Measurements from ENCODE around the gene SLC6A3.
"Not testable (repeated sequence)": the region's sequence is repeated elsewhere in the genome, so short reads cannot be mapped to it uniquely, and the experiment has no call there.

The SLC6A3 gene

DNA sequence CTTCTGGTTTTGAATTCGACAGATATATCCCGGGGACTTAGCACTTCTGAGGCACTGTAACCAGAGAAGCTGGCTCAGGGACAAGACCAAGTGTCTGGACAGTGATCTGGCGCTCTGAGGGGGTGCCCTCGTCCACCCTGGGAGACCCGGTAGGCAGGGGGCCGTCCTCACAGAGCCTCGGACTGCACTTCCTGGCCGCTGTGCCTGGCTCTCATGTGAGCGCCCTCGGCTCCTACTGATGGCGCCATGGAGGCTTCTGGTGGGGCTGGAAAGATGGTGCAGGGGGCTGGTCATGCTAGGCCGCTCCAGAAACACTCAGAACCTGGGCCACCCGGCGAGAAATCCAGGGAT lies 18.8 kb upstream of the SLC6A3 start:
- DNase-seq (ENCODE audit: insufficient read length, low spot score) = no peak
- TF ChIP-seq POLR2A (IDR thresholded peaks at IDR 0.05; ENCODE audit: low read depth, low read length) = no peak
- no peak for FAIRE-seq

GRCh38 chr5:1463326-1464095 lies 18.3 kb upstream of the SLC6A3 start:
- DNase-seq (ENCODE audit: insufficient read length, low spot score) = no peak
- no peak for FAIRE-seq

DNA sequence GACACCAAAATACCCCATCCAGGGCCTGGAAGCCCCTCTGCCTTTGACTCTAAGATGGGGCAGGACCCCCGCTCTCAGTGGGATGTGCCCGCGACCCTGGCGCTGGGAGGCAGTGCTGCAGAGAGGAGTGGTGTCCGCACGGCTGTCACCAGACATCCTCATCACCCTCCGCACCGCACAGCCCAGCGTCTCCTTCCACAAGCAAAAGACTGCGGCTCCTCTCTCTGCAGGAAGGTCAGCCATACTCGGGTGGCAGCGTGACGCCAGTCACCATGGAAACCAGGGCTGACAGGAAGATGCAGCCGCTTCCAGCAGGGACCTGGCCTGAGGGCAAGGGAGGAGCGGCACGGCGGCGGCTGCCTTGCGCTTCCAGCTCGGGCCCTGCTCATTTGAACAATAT lies 17.1 kb upstream of the SLC6A3 start:
- TF ChIP-seq POLR2A (IDR thresholded peaks at IDR 0.05; ENCODE audit: low read depth, low read length) = no peak
- DNase-seq (ENCODE audit: insufficient read length, low spot score) (no peak), FAIRE-seq (no peak)

More at GRCh38 chr5:1463326-1464095, 18.3 kb upstream of the SLC6A3 start:
- TF ChIP-seq POLR2A (IDR thresholded peaks at IDR 0.05; ENCODE audit: low read depth, low read length) = no peak

- TF ChIP-seq POLR2A (IDR thresholded peaks at IDR 0.05; ENCODE audit: low read depth, low read length) = no peak
- DNase-seq (ENCODE audit: insufficient read length, low spot score) = no peak
- FAIRE-seq = no peak
These were observed 16.2 kb upstream of the SLC6A3 start for GRCh38 chr5:1461396-1461795.

DNA sequence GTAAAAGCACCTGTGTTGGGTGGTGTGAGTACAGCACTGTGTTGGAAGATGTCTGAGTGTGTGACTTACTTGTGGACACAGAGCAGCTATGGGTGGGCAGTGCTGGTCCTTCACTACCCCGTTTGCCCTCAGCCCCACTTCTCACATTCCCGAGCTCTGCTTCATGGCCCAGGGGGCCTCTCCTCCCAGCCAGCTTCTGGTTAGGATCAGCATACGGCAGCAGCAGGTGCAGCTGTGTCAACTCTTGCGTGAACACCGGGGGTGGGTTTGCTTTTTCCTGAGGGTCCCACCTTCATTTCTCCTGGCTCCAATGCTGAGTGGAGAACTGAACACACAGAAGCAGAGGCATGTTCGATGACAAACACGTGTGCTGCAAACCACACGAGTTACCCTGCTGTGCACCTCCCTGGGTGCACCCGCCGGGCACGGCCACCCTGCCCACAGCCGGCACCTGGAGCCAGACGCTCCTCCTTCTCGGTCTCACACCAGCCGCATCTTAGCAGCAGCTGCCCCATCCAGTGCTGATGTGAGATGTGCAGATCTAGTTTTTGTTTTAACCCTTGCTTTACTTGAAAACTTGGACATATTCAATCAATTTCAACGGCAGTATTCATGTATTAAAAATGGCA lies 14.9 kb upstream of the SLC6A3 start:
- TF ChIP-seq POLR2A (IDR thresholded peaks at IDR 0.05; ENCODE audit: low read depth, low read length) = no peak
- no peak for DNase-seq (ENCODE audit: insufficient read length, low spot score)
- no peak for FAIRE-seq

- not testable (repeated sequence) for FAIRE-seq; DNase-seq (ENCODE audit: insufficient read length, low spot score)
These were observed 14.2 kb upstream of the SLC6A3 start for GRCh38 chr5:1459435-1459834.

- FAIRE-seq = not testable (repeated sequence)
These were observed 11.1 kb upstream of the SLC6A3 start for GRCh38 chr5:1456110-1456881.

GRCh38 chr5:1453613-1454012 lies 8.4 kb upstream of the SLC6A3 start:
- no peak for DNase-seq (ENCODE audit: insufficient read length, low spot score)
- no peak for TF ChIP-seq POLR2A (IDR thresholded peaks at IDR 0.05; ENCODE audit: low read depth, low read length)
- no peak for FAIRE-seq

More at GRCh38 chr5:1456110-1456881, 11.1 kb upstream of the SLC6A3 start:
- DNase-seq (ENCODE audit: insufficient read length, low spot score) = not testable (repeated sequence)

DNA sequence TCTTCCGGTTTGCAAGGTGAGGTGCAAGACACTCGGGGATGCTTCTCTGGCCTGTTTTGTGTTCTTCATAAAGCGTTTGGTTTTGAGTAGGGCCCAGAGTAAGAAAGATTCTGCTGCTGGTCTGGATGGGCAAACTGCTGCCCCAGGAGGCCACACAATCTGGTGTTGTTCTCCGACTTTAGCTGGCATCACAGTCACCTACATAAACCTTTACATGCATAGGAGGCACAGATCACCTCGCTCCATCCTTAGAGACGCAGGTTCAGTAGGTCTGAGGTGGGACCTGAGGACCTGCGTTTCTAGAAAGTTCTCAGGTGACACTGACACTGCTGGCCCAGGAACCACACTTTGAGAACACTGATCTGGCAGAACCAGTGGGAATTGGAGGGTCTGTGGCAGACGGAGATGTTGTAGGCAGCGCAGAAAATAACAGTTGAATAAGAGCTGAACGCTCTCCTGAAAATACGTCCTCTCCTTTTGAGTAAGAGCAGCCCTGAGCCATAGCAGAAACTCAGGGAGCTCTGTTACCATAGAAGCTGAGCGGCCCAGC lies 3.9 kb upstream of the SLC6A3 start:
- TF ChIP-seq POLR2A (IDR thresholded peaks at IDR 0.05; ENCODE audit: low read depth, low read length) = no peak
- DNase-seq (ENCODE audit: insufficient read length, low spot score) (no peak), FAIRE-seq (no peak)

GRCh38 chr5:1448511-1449011 lies 3.3 kb upstream of the SLC6A3 start:
- no peak for DNase-seq (ENCODE audit: insufficient read length, low spot score)
- no peak for FAIRE-seq
- no peak for TF ChIP-seq POLR2A (IDR thresholded peaks at IDR 0.05; ENCODE audit: low read depth, low read length)

GRCh38 chr5:1447671-1448361 lies 2.6 kb upstream of the SLC6A3 start:
- no peak for TF ChIP-seq POLR2A (IDR thresholded peaks at IDR 0.05; ENCODE audit: low read depth, low read length)
- DNase-seq (ENCODE audit: insufficient read length, low spot score) (no peak), FAIRE-seq (no peak)

DNA sequence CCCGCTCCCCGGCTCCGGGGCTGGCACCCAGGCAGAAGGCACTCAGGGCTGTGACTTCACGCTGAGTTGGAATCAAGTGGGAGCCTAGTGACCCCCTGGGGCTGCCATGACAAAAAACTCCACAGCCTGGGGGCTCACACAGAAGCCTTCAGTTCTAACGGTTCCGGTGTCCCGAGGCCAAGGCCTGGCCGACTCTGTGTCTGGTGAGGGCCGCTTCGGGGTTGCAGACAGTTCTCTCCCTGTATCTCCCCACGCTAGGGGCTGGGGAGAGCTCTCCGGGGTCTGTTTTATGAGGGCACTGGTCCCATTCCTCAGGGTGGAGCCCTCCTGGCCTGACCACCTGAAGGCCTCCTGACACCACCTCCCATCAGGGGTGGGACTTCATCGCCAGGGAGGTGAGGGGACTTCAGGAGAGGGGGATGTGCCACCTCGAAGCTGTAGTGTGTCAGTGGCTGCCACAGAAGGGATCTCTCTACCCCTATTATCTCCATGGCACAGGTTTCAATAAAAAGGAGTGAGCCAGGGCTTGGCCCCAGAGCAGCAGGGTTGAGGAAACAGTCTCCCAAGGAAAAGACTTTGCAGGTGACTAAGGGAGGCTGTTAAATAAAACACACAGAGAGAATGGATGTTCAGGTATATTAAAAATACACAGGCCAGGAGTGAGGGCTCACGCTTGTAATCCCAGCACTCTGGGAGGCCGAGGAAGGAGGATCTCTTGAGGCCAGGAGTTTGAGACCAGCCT lies 1.5 kb upstream of the SLC6A3 start:
- no peak for FAIRE-seq
- no peak for DNase-seq (ENCODE audit: insufficient read length, low spot score)
- TF ChIP-seq POLR2A (IDR thresholded peaks at IDR 0.05; ENCODE audit: low read depth, low read length) = no peak
